GM12878 (cell line): ENCODE measurements around the gene DENND2C. TPM values are rescaled to one million over a fixed set of nuclear protein-coding genes. Genes with fewer than 3 reads are reported as not detected.

Experiments used
- ATAC-seq: fragments of 200-7000 bp; cut with Tn5 transposase; 3 replicates; pipeline ENCODE4 v1.9.1; 2020; ENCODE audit warnings: mild to moderate bottlenecking, moderate library complexity
- BruUV-seq: library from RNA; stranded (reverse); fragments of 400-500 nt; replicated peaks from 2 replicates; lab custom pipeline; 2021; lab: Mats Ljungman, UMichigan
- CTCF ChIA-PET: fragments of 300-600 bp; sonication (Branson Sonifier 250); formaldehyde crosslinking; extraction: SDS; loops from one replicate; lab custom pipeline; 2021; ENCODE audit warnings: inconsistent platforms; lab: Yijun Ruan, JAX
- POLR2A ChIA-PET: fragments of 350-600 bp; formaldehyde crosslinking; extraction: SDS; loops from one replicate; lab custom pipeline; 2021; ENCODE audit warnings: inconsistent platforms; lab: Charles Lee
- RAD21 ChIA-PET: fragments of 300-600 bp; sonication (Branson Sonifier 250); formaldehyde crosslinking; loops from one replicate; lab custom pipeline; 2023; ENCODE audit warnings: antibody characterized with exemption; ENCODE audit not compliant: unreplicated experiment; lab: Charles Lee
- SMC1A ChIA-PET: fragments of 300-600 bp; sonication (Branson Sonifier 250); formaldehyde crosslinking; loops from one replicate; lab custom pipeline; 2023; ENCODE audit not compliant: unreplicated experiment, uncharacterized antibody; lab: Charles Lee
- DNase-seq: peaks from one replicate; pipeline ENCODE4 v3.0.0-alpha.2; 2011; ENCODE audit warnings: low read depth, low spot score
- FAIRE-seq: peaks from 3 replicates; lab custom pipeline; 2011; peaks lifted over from hg19 to GRCh38; lab: Jason Lieb, UNC
- H2AFZ ChIP-seq: 2 replicates; pipeline ENCODE4 v1.6.0; 2011; ENCODE audit warnings: low read depth, low read length, control low read depth; ENCODE audit not compliant: control insufficient read depth
- H3K27ac ChIP-seq: 2 replicates; pipeline ENCODE4 v1.5.1; 2011; ENCODE audit warnings: control low read depth; ENCODE audit not compliant: control insufficient read depth, insufficient read depth
- H3K27me3 ChIP-seq, 2 experiments: replicated peaks in 1 of 2; 2 replicates each; pipeline versions ENCODE4 v1.6.0 to v1.6.1; 2011; ENCODE audit warnings: low read length in 1 of 2; ENCODE audit not compliant: control insufficient read depth in 2 of 2, insufficient read depth in 2 of 2
- H3K36me3 ChIP-seq, 2 experiments: 2 replicates each; pipeline ENCODE4 v1.5.1; 2011; ENCODE audit warnings: low read length in 1 of 2; ENCODE audit not compliant: control insufficient read depth in 2 of 2, insufficient read depth in 2 of 2
- H3K4me1 ChIP-seq: 2 replicates; pipeline ENCODE4 v1.6.1; 2011; ENCODE audit warnings: mild to moderate bottlenecking, low read length, moderate library complexity, mixed read lengths; ENCODE audit not compliant: control insufficient read depth, insufficient read depth
- H3K4me2 ChIP-seq: 2 replicates; pipeline ENCODE4 v1.6.0; 2011; ENCODE audit warnings: control low read depth; ENCODE audit not compliant: control insufficient read depth, insufficient read depth
- H3K4me3 ChIP-seq: fragments of 200-600 bp; sonication (generic); 2 replicates; pipeline ENCODE4 v1.5.1; 2016
- H3K79me2 ChIP-seq: 2 replicates; pipeline ENCODE4 v1.6.0; 2011; ENCODE audit warnings: low read length; ENCODE audit not compliant: control insufficient read depth, insufficient read depth
- H3K9ac ChIP-seq: 2 replicates; pipeline ENCODE4 v1.8.0; 2011; ENCODE audit warnings: low read length, control low read depth, mixed read lengths; ENCODE audit not compliant: control insufficient read depth, insufficient read depth
- H3K9me3 ChIP-seq: replicated peaks from 3 replicates; pipeline ENCODE4 v1.5.1; 2011; ENCODE audit warnings: mild to moderate bottlenecking, low read length; ENCODE audit not compliant: control insufficient read depth, insufficient read depth
- H4K20me1 ChIP-seq: 2 replicates; pipeline ENCODE4 v1.6.0; 2011; ENCODE audit not compliant: control insufficient read depth, insufficient read depth
- BCLAF1 ChIP-seq: fragments of 450-650 bp; IDR thresholded peaks from 2 replicates; pipeline ENCODE4 v1.6.1; 2017; ENCODE audit warnings: antibody characterized with exemption, mild to moderate bottlenecking, moderate library complexity
- CHD2 ChIP-seq: IDR thresholded peaks from 2 replicates; pipeline ENCODE4 v1.6.1; 2011; ENCODE audit warnings: low read depth, low read length, improper control_type of control experiment, borderline replicate concordance
- CHD4 ChIP-seq: fragments of 200-600 bp; sonication (generic); IDR thresholded peaks from 2 replicates; pipeline ENCODE4 v1.6.1; 2016; ENCODE audit warnings: mild to moderate bottlenecking
- E2F4 ChIP-seq: IDR thresholded peaks from 2 replicates; pipeline ENCODE4 v1.6.1; 2012; ENCODE audit warnings: low read depth, low read length, improper control_type of control experiment
- IKZF2 ChIP-seq, 2 experiments: fragments of 450-650 bp; IDR thresholded peaks; 2 replicates each; pipeline ENCODE4 v1.6.1; 2017; ENCODE audit warnings: mild to moderate bottlenecking in 2 of 2, moderate library complexity in 2 of 2
- IRF3 ChIP-seq: fragments of 450-650 bp; IDR thresholded peaks from 2 replicates; pipeline ENCODE4 v1.6.1; 2014; ENCODE audit warnings: mild to moderate bottlenecking
- MEF2B ChIP-seq: fragments of 450-650 bp; IDR thresholded peaks from 2 replicates; pipeline ENCODE4 v1.6.1; 2018; ENCODE audit warnings: mild to moderate bottlenecking, moderate library complexity; ENCODE audit not compliant: partially characterized antibody, poor library complexity, severe bottlenecking
- SMAD5 ChIP-seq: IDR thresholded peaks from 2 replicates; pipeline ENCODE4 v1.6.1; 2016; ENCODE audit warnings: antibody characterized with exemption, low read depth
- SP1 ChIP-seq: IDR thresholded peaks from one replicate; pipeline ENCODE4 v1.6.1; 2011; ENCODE audit warnings: low read depth, low read length
- STAT3 ChIP-seq: IDR thresholded peaks from 2 replicates; pipeline ENCODE4 v1.6.1; 2011; ENCODE audit warnings: low read depth, low read length, improper control_type of control experiment
- TCF12 ChIP-seq: IDR thresholded peaks from 2 replicates; pipeline ENCODE4 v1.6.1; 2011; ENCODE audit warnings: low read depth, mild to moderate bottlenecking, low read length
- USF1 ChIP-seq: IDR thresholded peaks from 2 replicates; pipeline ENCODE4 v1.6.1; 2011; ENCODE audit warnings: borderline replicate concordance, low read depth, mild to moderate bottlenecking, moderate library complexity, mixed read lengths, low read length; ENCODE audit not compliant: insufficient read depth; ENCODE audit errors: extremely low read length
- ZNF592 ChIP-seq: fragments of 450-650 bp; IDR thresholded peaks from 2 replicates; pipeline ENCODE4 v1.6.1; 2017; ENCODE audit warnings: mild to moderate bottlenecking, moderate library complexity
- WGBS: methylation state at CpG from one replicate; pipeline ENCODE4 v1.1.6; 2016; ENCODE audit warnings: low lambda C conversion rate; ENCODE audit not compliant: insufficient replicate concordance, insufficient coverage; ENCODE audit errors: missing lambda C conversion rate; 5-methylcytosine and 5-hydroxymethylcytosine counted together
- in situ Hi-C: fragments of 300-500 bp; cut with MboI; formaldehyde crosslinking; loops from 9 replicates; pipeline ENCODE4 v1.14.3; 2018; ENCODE audit warnings: mixed read lengths
- intact Hi-C: fragments of 100-400 bp; cut with micrococcal nuclease; formaldehyde crosslinking; loops from one replicate; pipeline ENCODE4 v1.14.2; 2022; ENCODE audit not compliant: unreplicated experiment
- polyA plus RNA-seq, 11 experiments: library from polyadenylated mRNA; depleted of rRNA in 4 of 11; unstranded in 6 of 11; stranded (reverse) in 5 of 11; fragments of >200 nt; fragmentation: Nextera tagmentation in 4 of 11; fragmentation: Illumina TruSeq in 1 of 11; extraction: Ambion mirVana in 4 of 11; extraction: Trizol in 1 of 11; gene quantifications; 1 replicate in 1 of 11; 2 replicates in 10 of 11; pipeline versions ENCODE4 v1.2.1 to v1.2.3, GENCODE V29; 2011 to 2016; ENCODE audit warnings: inconsistent platforms in 2 of 11, missing spikeins in 2 of 11, low read depth in 1 of 11
- total RNA-seq, 4 experiments: library from RNA; depleted of rRNA in 3 of 4; stranded (reverse); fragments of >200 nt in 3 of 4; fragmentation: Illumina TruSeq in 1 of 4; extraction: Trizol in 1 of 4; gene quantifications; 2 replicates each; pipeline versions ENCODE4 v1.2.1 to v1.2.3, GENCODE V29; 2013 to 2021

Gene DENND2C
- total and polyA plus RNA-seq, 10 of the 15 experiments (the other 5 are each of a cell fraction or from before 2014, with no cell fraction given) = 0.01 to 0.10 (median 0.06) TPM; not detected in 3

GRCh38 chr1:114594046-114594445, 75.8 kb downstream of the DENND2C start:
- SMC1A ChIA-PET = no interaction called here
- CTCF ChIA-PET = no interaction called here
- in situ Hi-C loops = no loop called here
- no TSS peak for BruUV-seq
- POLR2A ChIA-PET = no interaction called here
- intact Hi-C loops = no loop called here
- no peaks in the 10 kb centered on the region for H3K9me3 ChIP-seq
- FAIRE-seq (no peak), ATAC-seq (no peak), DNase-seq (no peak)
- RAD21 ChIA-PET = no interaction called here
- no peaks in the 10 kb centered on the region for H3K79me2 ChIP-seq
- H3K4me1 ChIP-seq = no peaks in the 10 kb centered on the region
- H3K36me3 ChIP-seq = no peaks in the 10 kb centered on the region
- no peak overlapping the region for H3K9ac ChIP-seq
- H3K27ac ChIP-seq = no peak overlapping the region
- H3K27me3 ChIP-seq = no peaks in the 10 kb centered on the region
- no peak overlapping the region for H3K4me2 ChIP-seq
- 57% methylated on average over 3 of the region's 3 CpGs for WGBS
- H4K20me1 ChIP-seq = no peaks in the 10 kb centered on the region
- H3K4me3 ChIP-seq = no peak overlapping the region
- no peak overlapping the region for H2AFZ ChIP-seq
- TF ChIP-seq USF1 (no peak), MEF2B (no peak), ZNF592 (no peak), BCLAF1 (no peak), IRF3 (no peak), CHD2 (no peak), STAT3 (no peak), TCF12 (no peak), E2F4 (no peak), SMAD5 (no peak), IKZF2 (IDR thresholded peaks at IDR 0.05) (no peak), CHD4 (no peak), SP1 (no peak)
